Kidney (tissue), 14 donors: ENCODE data around the gene MAGEA8. TPM values are rescaled to one million over a fixed set of nuclear protein-coding genes. Genes with fewer than 3 reads are reported as not detected.

Experiments
- DNase-seq, 5 donors: peaks; one replicate each; pipeline ENCODE4 v3.0.0-alpha.2; 2013 to 2020
- FAIRE-seq: peaks from 2 replicates; lab custom pipeline; 2012; peaks lifted over from hg19 to GRCh38; lab: Jason Lieb, UNC
- H3K27ac ChIP-seq, 2 donors: one replicate each; pipeline ENCODE4 v1.7.0; 2013; ENCODE audit warnings: low read depth in 2 of 2, low read length in 2 of 2, inconsistent platforms in 1 of 2
- H3K27me3 ChIP-seq: one replicate; pipeline ENCODE4 v1.7.1; 2013; ENCODE audit warnings: low read length, inconsistent platforms; ENCODE audit not compliant: control insufficient read depth, insufficient read depth
- H3K36me3 ChIP-seq, 3 donors: one replicate each; pipeline versions ENCODE4 v1.7.0 to v1.7.1; 2013; ENCODE audit warnings: low read length in 3 of 3, control low read depth in 1 of 3, inconsistent platforms in 1 of 3; ENCODE audit not compliant: insufficient read depth in 3 of 3, control insufficient read depth in 2 of 3
- H3K4me1 ChIP-seq, 3 donors: one replicate each; pipeline versions ENCODE4 v1.7.0 to v1.7.1; 2013; ENCODE audit warnings: low read length in 3 of 3, inconsistent platforms in 1 of 3, low read depth in 1 of 3; ENCODE audit not compliant: control insufficient read depth in 2 of 3, insufficient read depth in 2 of 3
- H3K4me3 ChIP-seq, 3 donors: one replicate each; pipeline versions ENCODE4 v1.7.0 to v1.8.1; 2013; ENCODE audit warnings: low read length in 3 of 3, control low read depth in 1 of 3, inconsistent platforms in 1 of 3
- H3K9ac ChIP-seq, 3 donors: one replicate each; pipeline versions ENCODE4 v1.7.0 to v1.7.1; 2013; ENCODE audit warnings: low read length in 3 of 3, control low read depth in 1 of 3, inconsistent platforms in 1 of 3
- H3K9me3 ChIP-seq, 3 donors: one replicate each; pipeline versions ENCODE4 v1.7.0 to v1.7.1; 2013; ENCODE audit warnings: low read length in 3 of 3, control low read depth in 1 of 3, inconsistent platforms in 1 of 3; ENCODE audit not compliant: control insufficient read depth in 2 of 3, insufficient read depth in 1 of 3
- CTCF ChIP-seq: IDR thresholded peaks from 3 replicates; pipeline ENCODE4 v1.5.1; 2012; ENCODE audit warnings: mild to moderate bottlenecking, moderate library complexity, borderline replicate concordance; ENCODE audit not compliant: insufficient read depth; ENCODE audit errors: extremely low read depth
- intact Hi-C: fragments of 100-400 bp; cut with DNase I; formaldehyde crosslinking; loops from one replicate; pipeline ENCODE4 v1.11.1; 2022
- polyA plus RNA-seq: library from polyadenylated mRNA; stranded (reverse); fragments of 350-450 nt; fragmentation: Illumina TruSeq; extraction: RNeasy Lipid Tissue Mini Kit (QIAGEN cat#74804); gene quantifications from one replicate; pipeline ENCODE4 v1.2.3, GENCODE V29; 2014; ENCODE audit warnings: low read depth, low replicate concordance; ENCODE audit not compliant: insufficient read depth
- total RNA-seq: library from RNA; stranded (reverse); fragmentation: NEBNext Ultra II Directional; extraction: Animal tissue kit (Norgen Biotek cat#: 25700); gene quantifications from one replicate; pipeline ENCODE4 v1.2.1, GENCODE V29; 2021
- donor health status: control.
- donor health status: control.
- donor health status: control.
- donor health status: control.
- donor health status: control.
- donor health status: DM: yes; HTN: yes; CAD: no.
- donor health status: Normal renal cell carcinoma (clear cell type).

The MAGEA8 gene
- total and polyA plus RNA-seq, 2 donors from 2014 or later: not detected

GRCh38 chrX:149870840-149871239 is 10.1 kb upstream of the MAGEA8 start:
- Histone ChIP-seq H3K27me3 (no peaks in the 10 kb centered on the region), H3K9me3 (no peaks in the 10 kb centered on the region), H3K36me3 (no peaks in the 10 kb centered on the region), H3K4me1 (no peaks in the 10 kb centered on the region), H3K4me3 (no peak overlapping the region), H3K27ac (no peak overlapping the region), H3K9ac (no peak overlapping the region)
- FAIRE-seq (no peak), DNase-seq (no peak)
- intact Hi-C loops: no loop called here
- no peak for TF ChIP-seq CTCF

GRCh38 chrX:149871433-149871832 is 9.6 kb upstream of the MAGEA8 start:
- DNase-seq: no peak
- Histone ChIP-seq H3K4me3 (no peak overlapping the region), H3K9me3 (no peaks in the 10 kb centered on the region), H3K36me3 (no peaks in the 10 kb centered on the region), H3K27me3 (no peaks in the 10 kb centered on the region), H3K9ac (no peak overlapping the region), H3K4me1 (no peaks in the 10 kb centered on the region), H3K27ac (no peak overlapping the region)
- no peak for FAIRE-seq
- TF ChIP-seq CTCF: no peak
- intact Hi-C loops: no loop called here

- peak; percentile 16 for TF ChIP-seq CTCF
- intact Hi-C loops: no loop called here
- Histone ChIP-seq H3K27ac (no peak overlapping the region), H3K9ac (no peak overlapping the region), H3K36me3 (no peaks in the 10 kb centered on the region), H3K27me3 (no peaks in the 10 kb centered on the region), H3K4me1 (no peaks in the 10 kb centered on the region), H3K9me3 (no peaks in the 10 kb centered on the region), H3K4me3 (no peak overlapping the region)
- no peak for FAIRE-seq
- DNase-seq: peak in 3 of 5 donors; percentile 2 to 32 (median 4)
Observed at GRCh38 chrX:149871940-149872339, 9.0 kb upstream of the MAGEA8 start.

- Histone ChIP-seq H3K4me1 (no peaks in the 10 kb centered on the region), H3K9me3 (no peaks in the 10 kb centered on the region), H3K9ac (no peak overlapping the region), H3K36me3 (no peaks in the 10 kb centered on the region), H3K27me3 (no peaks in the 10 kb centered on the region), H3K27ac (no peak overlapping the region), H3K4me3 (no peak overlapping the region)
- intact Hi-C loops: no loop called here
- DNase-seq (no peak), FAIRE-seq (no peak)
- no peak for TF ChIP-seq CTCF
Observed at GRCh38 chrX:149877157-149877556, 3.8 kb upstream of the MAGEA8 start.
